ENCODE measurements around the gene FHIT.
"Not testable (repeated sequence)": the region's sequence is repeated elsewhere in the genome, so short reads cannot be mapped to it uniquely, and the experiment has no call there.

FHIT gene

GRCh38 chr3:60675424-60675823, 575.8 kb downstream of the FHIT start:
- Mint-ChIP-seq H3K4me1 (no peaks in the 10 kb centered on the region), H3K4me3 (no peak overlapping the region), H3K27ac (no peak overlapping the region), H3K9me3 (peaks cover 4% of the 10 kb centered on the region), H3K36me3 (ENCODE audit: low read depth) (no peaks in the 10 kb centered on the region), H3K27me3 (no peaks in the 10 kb centered on the region)
- DNase-seq: no peak
- no peak for ATAC-seq

DNA sequence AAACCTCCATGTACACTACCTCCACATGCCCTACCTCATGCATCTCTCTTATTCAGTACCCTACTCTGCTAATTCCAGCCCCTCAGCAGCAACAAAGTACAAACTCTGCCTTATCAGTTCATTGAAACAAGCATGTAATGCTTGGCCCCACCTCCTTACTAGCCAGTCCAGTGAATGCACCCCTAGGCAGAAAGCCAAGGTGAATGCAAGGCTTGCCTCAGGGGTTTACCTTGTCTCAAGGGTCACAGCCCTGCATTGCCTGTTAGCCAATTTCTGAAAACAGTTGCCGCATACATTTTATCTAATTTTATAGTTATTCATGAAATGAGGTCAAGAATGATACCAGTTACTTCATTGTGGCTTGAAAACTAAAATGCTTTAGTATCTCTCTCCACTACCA, 576.4 kb downstream of the FHIT start:
- Mint-ChIP-seq H3K27me3 (no peaks in the 10 kb centered on the region), H3K27ac (no peak overlapping the region), H3K4me3 (no peak overlapping the region), H3K4me1 (no peaks in the 10 kb centered on the region), H3K36me3 (ENCODE audit: low read depth) (no peaks in the 10 kb centered on the region), H3K9me3 (peaks cover 4% of the 10 kb centered on the region)
- no peak for DNase-seq
- ATAC-seq: no peak

DNA sequence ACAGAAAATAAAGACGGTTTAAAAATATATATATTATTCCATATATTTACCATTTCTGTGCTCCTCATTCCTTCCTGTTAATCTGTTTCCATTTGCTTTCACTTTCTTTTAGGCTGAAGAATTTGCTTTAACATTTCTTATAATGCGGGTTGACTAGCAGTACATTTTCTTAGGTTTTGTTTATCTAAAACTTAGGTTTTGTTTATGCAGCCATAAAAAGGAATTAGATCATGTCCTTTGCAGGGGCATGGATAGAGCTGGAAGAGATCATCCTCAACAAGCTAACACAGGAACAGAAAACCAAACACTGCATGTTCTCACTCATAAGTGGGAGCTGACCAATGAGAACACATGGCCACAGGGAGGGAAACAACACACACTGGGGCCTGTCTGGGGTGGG, 578.1 kb downstream of the FHIT start:
- ATAC-seq: no peak
- Mint-ChIP-seq H3K9me3 (peaks cover 13% of the 10 kb centered on the region), H3K36me3 (ENCODE audit: low read depth) (no peaks in the 10 kb centered on the region), H3K4me3 (no peak overlapping the region), H3K27ac (no peak overlapping the region), H3K27me3 (no peaks in the 10 kb centered on the region), H3K4me1 (no peaks in the 10 kb centered on the region)
- DNase-seq: no peak

GRCh38 chr3:60672337-60672736, 578.9 kb downstream of the FHIT start:
- not testable (repeated sequence) for H3K27me3 Mint-ChIP-seq; H3K36me3 Mint-ChIP-seq (ENCODE audit: low read depth); H3K4me1 Mint-ChIP-seq; DNase-seq; H3K27ac Mint-ChIP-seq; ATAC-seq; H3K4me3 Mint-ChIP-seq
- H3K9me3 Mint-ChIP-seq: peaks cover 21% of the 10 kb centered on the region

GRCh38 chr3:60669636-60670035, 581.6 kb downstream of the FHIT start:
- H3K4me1 Mint-ChIP-seq: no peaks in the 10 kb centered on the region
- ATAC-seq (no peak), DNase-seq (no peak)
- no peak overlapping the region for H3K4me3 Mint-ChIP-seq
- no peaks in the 10 kb centered on the region for H3K36me3 Mint-ChIP-seq (ENCODE audit: low read depth)
- H3K9me3 Mint-ChIP-seq: peaks cover 29% of the 10 kb centered on the region
- H3K27ac Mint-ChIP-seq: no peak overlapping the region
- no peaks in the 10 kb centered on the region for H3K27me3 Mint-ChIP-seq

GRCh38 chr3:60660026-60660425, 591.2 kb downstream of the FHIT start:
- Mint-ChIP-seq H3K9me3 (peaks cover 34% of the 10 kb centered on the region), H3K4me3 (no peak overlapping the region), H3K27ac (no peak overlapping the region), H3K4me1 (no peaks in the 10 kb centered on the region), H3K27me3 (no peaks in the 10 kb centered on the region), H3K36me3 (ENCODE audit: low read depth) (peaks cover 3% of the 10 kb centered on the region)
- no peak for ATAC-seq
- no peak for DNase-seq

DNA sequence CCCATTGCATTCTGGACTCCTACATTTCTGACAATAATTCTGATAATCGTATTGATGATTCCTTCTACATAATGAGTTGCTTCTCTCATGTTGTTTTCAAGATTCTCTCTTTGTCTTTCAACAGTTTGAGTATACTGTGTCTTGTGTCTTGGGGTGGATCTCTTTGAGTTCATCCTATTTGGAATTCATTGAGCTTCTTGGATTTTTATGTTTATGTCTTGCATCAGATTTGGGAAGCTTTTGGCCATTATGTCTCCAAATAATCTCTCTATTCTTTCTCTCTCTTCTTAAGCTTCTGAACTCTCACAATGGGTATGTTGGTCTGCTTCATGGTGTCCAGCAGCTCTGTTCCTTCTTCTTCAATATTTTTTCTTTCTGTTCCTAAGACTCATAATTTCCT, 592.2 kb downstream of the FHIT start:
- H3K4me1 Mint-ChIP-seq: no peaks in the 10 kb centered on the region
- H3K4me3 Mint-ChIP-seq: no peak overlapping the region
- no peak for ATAC-seq
- H3K27me3 Mint-ChIP-seq: no peaks in the 10 kb centered on the region
- peaks cover 3% of the 10 kb centered on the region for H3K36me3 Mint-ChIP-seq (ENCODE audit: low read depth)
- DNase-seq: no peak
- H3K9me3 Mint-ChIP-seq: peaks cover 28% of the 10 kb centered on the region
- no peak overlapping the region for H3K27ac Mint-ChIP-seq

- Mint-ChIP-seq H3K4me3 (no peak overlapping the region), H3K4me1 (no peaks in the 10 kb centered on the region), H3K27ac (no peak overlapping the region), H3K9me3 (peaks cover 28% of the 10 kb centered on the region), H3K27me3 (no peaks in the 10 kb centered on the region), H3K36me3 (ENCODE audit: low read depth) (peaks cover 3% of the 10 kb centered on the region)
- no peak for DNase-seq
- ATAC-seq: no peak
These were observed 593.3 kb downstream of the FHIT start for GRCh38 chr3:60657972-60658371.

GRCh38 chr3:60652829-60653228, 598.4 kb downstream of the FHIT start:
- Mint-ChIP-seq H3K9me3 (peaks cover 4% of the 10 kb centered on the region), H3K27me3 (no peaks in the 10 kb centered on the region), H3K4me3 (no peak overlapping the region), H3K36me3 (ENCODE audit: low read depth) (peaks cover 2% of the 10 kb centered on the region), H3K27ac (no peak overlapping the region), H3K4me1 (no peaks in the 10 kb centered on the region)
- no peak for ATAC-seq
- no peak for DNase-seq

DNA sequence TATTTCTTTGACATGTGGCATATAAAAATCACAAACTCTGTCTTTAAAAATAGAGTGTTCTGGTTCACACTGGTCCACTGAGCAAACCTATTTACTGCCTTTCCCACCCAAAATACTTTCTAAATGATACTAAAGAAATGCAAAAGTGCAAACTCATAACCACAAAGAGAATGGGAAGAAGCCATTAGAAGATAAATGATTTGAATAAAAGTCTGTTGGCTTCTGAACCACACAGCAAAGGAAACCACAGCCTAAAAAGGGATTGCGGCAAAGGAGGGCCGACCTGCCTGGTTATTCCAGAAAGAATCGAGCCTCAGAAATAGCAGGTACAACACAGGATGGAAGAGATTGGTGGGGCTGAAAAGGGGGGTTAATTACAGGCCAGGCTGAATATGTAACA, 599.5 kb downstream of the FHIT start:
- DNase-seq (no peak), ATAC-seq (no peak)
- peaks cover 2% of the 10 kb centered on the region for H3K36me3 Mint-ChIP-seq (ENCODE audit: low read depth)
- no peaks in the 10 kb centered on the region for H3K4me1 Mint-ChIP-seq
- peaks cover 3% of the 10 kb centered on the region for H3K9me3 Mint-ChIP-seq
- H3K4me3 Mint-ChIP-seq: no peak overlapping the region
- H3K27me3 Mint-ChIP-seq: no peaks in the 10 kb centered on the region
- H3K27ac Mint-ChIP-seq: no peak overlapping the region

GRCh38 chr3:60650171-60650570, 601.1 kb downstream of the FHIT start:
- peaks cover 3% of the 10 kb centered on the region for H3K9me3 Mint-ChIP-seq
- DNase-seq: no peak
- H3K27ac Mint-ChIP-seq: no peak overlapping the region
- H3K36me3 Mint-ChIP-seq (ENCODE audit: low read depth): peaks cover 2% of the 10 kb centered on the region
- H3K4me3 Mint-ChIP-seq: no peak overlapping the region
- ATAC-seq: no peak
- H3K27me3 Mint-ChIP-seq: no peaks in the 10 kb centered on the region
- no peaks in the 10 kb centered on the region for H3K4me1 Mint-ChIP-seq

DNA sequence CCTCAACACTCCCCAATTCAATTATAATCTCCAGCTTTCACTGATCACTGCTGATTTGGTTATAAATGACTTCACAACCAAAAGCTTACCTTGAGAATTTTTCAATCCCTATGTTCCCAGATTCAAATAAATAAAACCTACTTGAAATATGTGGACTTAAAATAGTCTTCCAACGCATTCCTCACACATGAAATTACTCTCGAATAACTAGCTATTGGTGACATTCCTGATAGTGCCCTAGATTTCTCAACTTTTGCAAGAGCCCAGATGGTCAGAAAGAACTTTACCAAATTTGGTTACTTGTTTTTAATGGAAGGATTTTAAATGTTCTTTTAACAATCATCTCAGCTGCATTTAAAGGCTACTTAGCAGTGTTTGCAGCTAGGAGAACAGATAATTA, 605.5 kb downstream of the FHIT start:
- Mint-ChIP-seq H3K36me3 (ENCODE audit: low read depth) (peaks cover 2% of the 10 kb centered on the region), H3K4me1 (no peaks in the 10 kb centered on the region), H3K27ac (no peak overlapping the region), H3K4me3 (no peak overlapping the region), H3K9me3 (peaks cover 6% of the 10 kb centered on the region), H3K27me3 (no peaks in the 10 kb centered on the region)
- ATAC-seq: no peak
- no peak for DNase-seq

- no peak overlapping the region for H3K27ac Mint-ChIP-seq
- H3K4me3 Mint-ChIP-seq: no peak overlapping the region
- ATAC-seq: no peak
These were observed 607.4 kb downstream of the FHIT start for GRCh38 chr3:60643831-60644230.

DNA sequence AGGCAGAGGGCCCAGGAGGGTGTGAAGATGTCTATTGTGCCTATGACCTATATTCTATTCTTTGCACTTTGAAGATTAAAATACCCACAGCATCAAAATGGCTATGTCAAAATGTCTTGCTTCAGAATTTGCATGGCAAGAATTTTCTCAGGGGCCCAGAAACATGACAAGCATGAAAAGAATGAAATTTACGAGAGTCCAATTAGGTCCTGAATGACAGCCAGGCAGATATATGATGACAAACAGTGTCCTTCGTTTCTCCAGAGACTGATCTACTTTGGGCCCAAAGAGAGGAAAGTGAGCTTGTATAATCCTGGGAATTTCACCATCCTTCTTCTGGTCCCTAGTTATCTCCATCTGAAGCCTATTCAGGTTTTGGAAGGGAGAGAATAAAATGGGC, 609.9 kb downstream of the FHIT start:
- Mint-ChIP-seq H3K9me3 (peaks cover 3% of the 10 kb centered on the region), H3K27me3 (no peaks in the 10 kb centered on the region), H3K27ac (no peak overlapping the region), H3K36me3 (ENCODE audit: low read depth) (no peaks in the 10 kb centered on the region), H3K4me3 (no peak overlapping the region), H3K4me1 (no peaks in the 10 kb centered on the region)
- ATAC-seq: no peak
- DNase-seq: no peak

More at GRCh38 chr3:60643831-60644230, 607.4 kb downstream of the FHIT start:
- H3K27me3 Mint-ChIP-seq: no peaks in the 10 kb centered on the region
- no peaks in the 10 kb centered on the region for H3K4me1 Mint-ChIP-seq
- peaks cover 3% of the 10 kb centered on the region for H3K9me3 Mint-ChIP-seq
- H3K36me3 Mint-ChIP-seq (ENCODE audit: low read depth): no peaks in the 10 kb centered on the region
- DNase-seq: no peak

- no peak overlapping the region for H3K27ac Mint-ChIP-seq
- H3K27me3 Mint-ChIP-seq: no peaks in the 10 kb centered on the region
- H3K9me3 Mint-ChIP-seq: no peaks in the 10 kb centered on the region
- no peaks in the 10 kb centered on the region for H3K4me1 Mint-ChIP-seq
- H3K36me3 Mint-ChIP-seq (ENCODE audit: low read depth): no peaks in the 10 kb centered on the region
- no peak for ATAC-seq
- DNase-seq: no peak
- no peak overlapping the region for H3K4me3 Mint-ChIP-seq
These were observed 614.4 kb downstream of the FHIT start for GRCh38 chr3:60636846-60637245.

DNA sequence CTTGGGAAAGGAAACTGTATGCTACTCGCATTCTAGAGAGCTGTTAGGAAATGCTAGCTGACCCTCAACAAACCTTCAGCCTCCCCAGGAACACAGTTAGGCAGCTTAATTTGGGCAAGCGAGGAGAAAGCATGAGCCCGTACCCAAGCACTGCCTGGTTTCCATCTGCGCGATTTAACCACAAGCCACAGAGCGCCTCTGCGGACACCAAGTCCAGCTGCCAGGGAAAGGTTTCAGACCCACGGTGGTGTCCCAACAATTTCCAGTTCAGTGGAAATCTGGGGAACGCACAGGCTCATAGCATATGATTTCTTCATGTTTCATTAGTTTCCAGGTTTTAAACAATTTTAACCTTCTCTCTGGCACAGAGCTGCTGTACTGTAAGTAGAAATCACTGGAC, 617.6 kb downstream of the FHIT start:
- no peaks in the 10 kb centered on the region for H3K4me1 Mint-ChIP-seq
- no peak for ATAC-seq
- no peaks in the 10 kb centered on the region for H3K9me3 Mint-ChIP-seq
- no peaks in the 10 kb centered on the region for H3K27me3 Mint-ChIP-seq
- DNase-seq: no peak
- no peaks in the 10 kb centered on the region for H3K36me3 Mint-ChIP-seq (ENCODE audit: low read depth)
- no peak overlapping the region for H3K27ac Mint-ChIP-seq
- H3K4me3 Mint-ChIP-seq: no peak overlapping the region
